Keratinocyte (primary cell): ENCODE results near the gene SMOC1. TPM values are rescaled to one million over a fixed set of nuclear protein-coding genes. Genes with fewer than 3 reads are reported as not detected.

Experiments used
- DNase-seq: peaks from one replicate; pipeline ENCODE4 v3.0.0-alpha.2; 2011; ENCODE audit warnings: low read depth, missing footprints, low spot score
- FAIRE-seq: peaks from 2 replicates; lab custom pipeline; 2011; peaks lifted over from hg19 to GRCh38; lab: Jason Lieb, UNC
- H2AFZ ChIP-seq: 2 replicates; pipeline ENCODE4 v1.6.0; 2012; ENCODE audit warnings: low read length, control low read depth, inconsistent platforms; ENCODE audit not compliant: control insufficient read depth
- H3K27ac ChIP-seq: 2 replicates; pipeline ENCODE4 v1.5.1; 2011; ENCODE audit warnings: low read length; ENCODE audit not compliant: control insufficient read depth, insufficient read depth
- H3K27me3 ChIP-seq: 3 replicates; pipeline ENCODE4 v1.6.0; 2011; ENCODE audit warnings: low read length; ENCODE audit not compliant: control insufficient read depth, insufficient read depth; ENCODE audit errors: extremely low read depth
- H3K36me3 ChIP-seq, 2 experiments: 2 replicates in 1 of 2; 3 replicates in 1 of 2; pipeline ENCODE4 v1.5.1; 2011; ENCODE audit warnings: low read length in 2 of 2, mild to moderate bottlenecking in 1 of 2; ENCODE audit not compliant: control insufficient read depth in 2 of 2, insufficient read depth in 2 of 2; ENCODE audit errors: extremely low read depth in 1 of 2
- H3K4me1 ChIP-seq: 3 replicates; pipeline ENCODE4 v1.5.1; 2011; ENCODE audit warnings: low read length; ENCODE audit not compliant: control insufficient read depth, insufficient read depth; ENCODE audit errors: extremely low read depth
- H3K4me2 ChIP-seq: 3 replicates; pipeline ENCODE4 v1.6.0; 2011; ENCODE audit warnings: low read depth, low read length; ENCODE audit not compliant: control insufficient read depth, insufficient read depth; ENCODE audit errors: extremely low read depth
- H3K4me3 ChIP-seq, 3 experiments: fragments of 200-600 bp in 1 of 3; sonication (generic) in 1 of 3; 2 replicates in 2 of 3; 3 replicates in 1 of 3; pipeline ENCODE4 v1.5.1; 2011 to 2016; ENCODE audit warnings: low read length in 3 of 3, mild to moderate bottlenecking in 3 of 3, control low read depth in 2 of 3, inconsistent platforms in 1 of 3, low read depth in 1 of 3, mixed read lengths in 1 of 3, mixed run types in 1 of 3, moderate library complexity in 1 of 3; ENCODE audit not compliant: control insufficient read depth in 2 of 3, insufficient read depth in 2 of 3; ENCODE audit errors: extremely low read depth in 1 of 3
- H3K79me2 ChIP-seq: 2 replicates; pipeline ENCODE4 v1.6.0; 2012; ENCODE audit warnings: low read length; ENCODE audit not compliant: control insufficient read depth, insufficient read depth
- H3K9ac ChIP-seq: 3 replicates; pipeline ENCODE4 v1.6.0; 2011; ENCODE audit warnings: low read length; ENCODE audit not compliant: control insufficient read depth, insufficient read depth; ENCODE audit errors: extremely low read depth
- H3K9me1 ChIP-seq: 3 replicates; pipeline ENCODE4 v1.6.0; 2011; ENCODE audit warnings: low read length; ENCODE audit not compliant: control insufficient read depth, insufficient read depth; ENCODE audit errors: extremely low read depth
- H3K9me3 ChIP-seq: 2 replicates; pipeline ENCODE4 v1.5.1; 2012; ENCODE audit warnings: low read depth, low read length; ENCODE audit not compliant: control insufficient read depth
- H4K20me1 ChIP-seq: 3 replicates; pipeline ENCODE4 v1.6.0; 2011; ENCODE audit warnings: low read length; ENCODE audit not compliant: control insufficient read depth, insufficient read depth; ENCODE audit errors: extremely low read depth
- EZH2 ChIP-seq: IDR thresholded peaks from one replicate; pipeline ENCODE4 v1.6.1; 2012; ENCODE audit warnings: inconsistent platforms, mild to moderate bottlenecking, low read length, moderate library complexity
- dilution Hi-C: fragments of 300-500 bp; cut with MboI; formaldehyde crosslinking; loops from one replicate; pipeline ENCODE4 v1.7.0; 2020; ENCODE audit warnings: low sequenced_read_pairs; ENCODE audit not compliant: extremely low pct_ligation_motif_present
- polyA plus RNA-seq, 5 experiments: library from polyadenylated mRNA; depleted of rRNA in 3 of 5; stranded (reverse) in 3 of 5; stranded (forward) in 1 of 5; unstranded in 1 of 5; fragments of >200 nt; gene quantifications; 1 replicate in 1 of 5; 2 replicates in 3 of 5; 3 replicates in 1 of 5; pipeline versions ENCODE4 v1.2.1 to v1.2.3, GENCODE V29; 2011 to 2012; ENCODE audit warnings: missing spikeins in 2 of 5, low read depth in 1 of 5, low replicate concordance in 1 of 5
- TF ChIP-seq, protein P1 (sequence below), 3 experiments: IDR thresholded peaks in 1 of 3; conservative IDR thresholded peaks in 1 of 3; optimal IDR thresholded peaks in 1 of 3; 2 replicates in 2 of 3; 3 replicates in 1 of 3; pipeline versions ENCODE3 to v1.5.1; 2011; ENCODE audit warnings: low read length in 3 of 3, mild to moderate bottlenecking in 3 of 3, moderate library complexity in 2 of 3, control low read depth in 1 of 3, inconsistent platforms in 1 of 3; ENCODE audit not compliant: insufficient read depth in 2 of 3; ENCODE audit errors: extremely low read depth in 1 of 3

The SMOC1 gene
- polyA plus RNA-seq, 1 donor (not counting 4 experiments of a cell fraction or from before 2014, with no cell fraction given): 6.0 TPM

DNA sequence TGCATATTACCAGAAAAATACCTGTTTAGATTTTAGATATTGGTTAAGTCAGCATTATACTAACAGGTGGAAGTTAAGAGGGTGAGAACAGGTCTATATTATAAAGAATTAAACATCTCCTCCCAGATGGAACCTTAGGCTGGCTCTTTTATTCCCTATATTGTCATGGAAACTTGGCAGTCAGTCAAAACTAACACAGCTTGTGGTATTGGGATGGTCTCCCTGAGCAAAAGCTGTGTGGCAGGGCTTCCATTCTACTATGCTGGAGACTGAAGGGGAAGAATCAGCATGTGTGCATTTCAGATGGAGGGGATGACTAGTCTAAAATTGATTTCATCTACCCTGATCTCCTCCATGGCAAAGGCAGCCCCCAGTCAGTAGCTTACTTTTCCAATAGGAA is 66.7 kb downstream of the SMOC1 start:
- FAIRE-seq (no peak), DNase-seq (no peak)
- no peaks in the 10 kb centered on the region for H3K9me1 ChIP-seq
- H3K4me3 ChIP-seq: no peak overlapping the region
- H2AFZ ChIP-seq: no peak overlapping the region
- no peak overlapping the region for H3K4me2 ChIP-seq
- no peak overlapping the region for H3K27ac ChIP-seq
- peaks cover 3% of the 10 kb centered on the region for H3K9me3 ChIP-seq
- no peaks in the 10 kb centered on the region for H3K36me3 ChIP-seq
- H4K20me1 ChIP-seq: no peaks in the 10 kb centered on the region
- H3K9ac ChIP-seq: no peak overlapping the region
- TF ChIP-seq, protein P1, sequence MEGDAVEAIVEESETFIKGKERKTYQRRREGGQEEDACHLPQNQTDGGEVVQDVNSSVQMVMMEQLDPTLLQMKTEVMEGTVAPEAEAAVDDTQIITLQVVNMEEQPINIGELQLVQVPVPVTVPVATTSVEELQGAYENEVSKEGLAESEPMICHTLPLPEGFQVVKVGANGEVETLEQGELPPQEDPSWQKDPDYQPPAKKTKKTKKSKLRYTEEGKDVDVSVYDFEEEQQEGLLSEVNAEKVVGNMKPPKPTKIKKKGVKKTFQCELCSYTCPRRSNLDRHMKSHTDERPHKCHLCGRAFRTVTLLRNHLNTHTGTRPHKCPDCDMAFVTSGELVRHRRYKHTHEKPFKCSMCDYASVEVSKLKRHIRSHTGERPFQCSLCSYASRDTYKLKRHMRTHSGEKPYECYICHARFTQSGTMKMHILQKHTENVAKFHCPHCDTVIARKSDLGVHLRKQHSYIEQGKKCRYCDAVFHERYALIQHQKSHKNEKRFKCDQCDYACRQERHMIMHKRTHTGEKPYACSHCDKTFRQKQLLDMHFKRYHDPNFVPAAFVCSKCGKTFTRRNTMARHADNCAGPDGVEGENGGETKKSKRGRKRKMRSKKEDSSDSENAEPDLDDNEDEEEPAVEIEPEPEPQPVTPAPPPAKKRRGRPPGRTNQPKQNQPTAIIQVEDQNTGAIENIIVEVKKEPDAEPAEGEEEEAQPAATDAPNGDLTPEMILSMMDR (optimal IDR thresholded peaks at IDR 0.05 in 1 of 3, IDR thresholded peaks at IDR 0.05 in 1 of 3, conservative IDR thresholded peaks at IDR 0.05 in 1 of 3; ENCODE audit: extremely low read depth in 1 of 3, insufficient read depth in 2 of 3, low read length in 3 of 3): no peak
- TF ChIP-seq EZH2: no peak
- dilution Hi-C loops: no loop called here
- H3K4me1 ChIP-seq: no peaks in the 10 kb centered on the region
- no peaks in the 10 kb centered on the region for H3K79me2 ChIP-seq
- no peaks in the 10 kb centered on the region for H3K27me3 ChIP-seq

DNA sequence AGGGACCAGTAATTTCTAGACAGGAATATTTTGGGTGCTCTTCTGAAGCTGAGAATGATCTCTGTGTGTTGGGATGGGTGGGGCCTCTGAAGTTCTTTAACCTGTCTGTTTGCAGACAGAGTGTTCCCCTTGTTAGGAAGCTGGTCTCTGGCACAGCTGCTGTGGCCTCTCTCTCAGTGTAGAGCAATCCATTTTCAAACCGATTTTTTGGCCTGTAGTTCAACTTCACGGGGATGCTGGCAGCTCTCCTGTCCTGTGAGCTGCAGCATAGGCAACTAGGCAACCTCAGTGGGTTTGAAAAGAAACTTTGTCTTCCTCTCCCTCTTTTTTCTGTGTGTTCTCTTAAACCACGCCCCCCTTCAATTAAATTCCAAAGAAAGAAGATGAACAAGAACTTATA is 69.1 kb downstream of the SMOC1 start:
- Histone ChIP-seq H3K9me1 (no peaks in the 10 kb centered on the region), H2AFZ (no peak overlapping the region), H3K79me2 (no peaks in the 10 kb centered on the region), H3K27me3 (no peaks in the 10 kb centered on the region), H3K9me3 (peaks cover 3% of the 10 kb centered on the region), H3K9ac (no peak overlapping the region), H3K4me3 (no peak overlapping the region), H3K36me3 (peaks cover 0 to 3% of the 10 kb centered on the region in 2 experiments), H3K4me1 (no peaks in the 10 kb centered on the region), H3K27ac (no peak overlapping the region), H4K20me1 (no peaks in the 10 kb centered on the region), H3K4me2 (no peak overlapping the region)
- dilution Hi-C loops: no loop called here
- no peak for FAIRE-seq
- no peak for DNase-seq
- TF ChIP-seq EZH2: no peak
- TF ChIP-seq, protein P1 (optimal IDR thresholded peaks at IDR 0.05 in 1 of 3, IDR thresholded peaks at IDR 0.05 in 1 of 3, conservative IDR thresholded peaks at IDR 0.05 in 1 of 3; ENCODE audit: extremely low read depth in 1 of 3, insufficient read depth in 2 of 3, low read length in 3 of 3): no peak
